IPS-18a (cell line): ENCODE results near the gene RGS3.

Experiments used
- H3K27ac ChIP-seq: one replicate; pipeline ENCODE4 v1.5.1; 2013; ENCODE audit warnings: low read length
- H3K27me3 ChIP-seq: one replicate; pipeline ENCODE4 v1.6.1; 2013; ENCODE audit warnings: mild to moderate bottlenecking, low read length; ENCODE audit not compliant: control insufficient read depth, insufficient read depth
- H3K36me3 ChIP-seq: one replicate; pipeline ENCODE4 v1.6.1; 2013; ENCODE audit warnings: low read depth, low read length; ENCODE audit not compliant: control insufficient read depth
- H3K4me1 ChIP-seq: one replicate; pipeline ENCODE4 v1.6.1; 2013; ENCODE audit warnings: low read depth, low read length; ENCODE audit not compliant: control insufficient read depth
- H3K4me3 ChIP-seq: one replicate; pipeline ENCODE4 v1.5.1; 2013; ENCODE audit warnings: low read length
- H3K9ac ChIP-seq: one replicate; pipeline ENCODE4 v1.6.1; 2013; ENCODE audit warnings: mild to moderate bottlenecking, low read length, moderate library complexity
- H3K9me3 ChIP-seq: one replicate; pipeline ENCODE4 v1.6.1; 2013; ENCODE audit warnings: low read depth, low read length; ENCODE audit not compliant: control insufficient read depth

Gene RGS3

DNA sequence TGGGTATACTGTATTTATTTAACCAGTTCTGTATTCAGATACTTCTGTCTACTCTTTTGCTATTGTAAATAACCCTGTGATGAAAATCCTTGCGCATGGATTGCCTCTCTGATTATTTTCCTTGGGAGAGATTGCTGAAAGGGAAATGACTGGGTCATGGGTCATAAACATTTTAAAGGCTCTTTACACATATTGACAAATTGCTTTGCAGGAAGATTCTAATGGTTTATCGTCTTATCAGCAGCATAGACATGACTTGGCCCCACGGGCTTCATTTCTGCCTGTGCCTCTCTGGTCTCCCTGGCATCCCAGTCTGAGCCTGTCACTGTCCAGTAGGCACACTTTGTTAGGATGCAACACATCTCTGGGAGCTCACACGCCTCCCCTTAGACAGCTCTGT, 52.3 kb downstream of the RGS3 start:
- H3K27ac ChIP-seq = no peak overlapping the region
- H3K4me3 ChIP-seq = no peak overlapping the region
- H3K27me3 ChIP-seq = no peaks in the 10 kb centered on the region
- no peaks in the 10 kb centered on the region for H3K36me3 ChIP-seq
- H3K4me1 ChIP-seq = no peaks in the 10 kb centered on the region
- H3K9me3 ChIP-seq = no peaks in the 10 kb centered on the region
- no peak overlapping the region for H3K9ac ChIP-seq

DNA sequence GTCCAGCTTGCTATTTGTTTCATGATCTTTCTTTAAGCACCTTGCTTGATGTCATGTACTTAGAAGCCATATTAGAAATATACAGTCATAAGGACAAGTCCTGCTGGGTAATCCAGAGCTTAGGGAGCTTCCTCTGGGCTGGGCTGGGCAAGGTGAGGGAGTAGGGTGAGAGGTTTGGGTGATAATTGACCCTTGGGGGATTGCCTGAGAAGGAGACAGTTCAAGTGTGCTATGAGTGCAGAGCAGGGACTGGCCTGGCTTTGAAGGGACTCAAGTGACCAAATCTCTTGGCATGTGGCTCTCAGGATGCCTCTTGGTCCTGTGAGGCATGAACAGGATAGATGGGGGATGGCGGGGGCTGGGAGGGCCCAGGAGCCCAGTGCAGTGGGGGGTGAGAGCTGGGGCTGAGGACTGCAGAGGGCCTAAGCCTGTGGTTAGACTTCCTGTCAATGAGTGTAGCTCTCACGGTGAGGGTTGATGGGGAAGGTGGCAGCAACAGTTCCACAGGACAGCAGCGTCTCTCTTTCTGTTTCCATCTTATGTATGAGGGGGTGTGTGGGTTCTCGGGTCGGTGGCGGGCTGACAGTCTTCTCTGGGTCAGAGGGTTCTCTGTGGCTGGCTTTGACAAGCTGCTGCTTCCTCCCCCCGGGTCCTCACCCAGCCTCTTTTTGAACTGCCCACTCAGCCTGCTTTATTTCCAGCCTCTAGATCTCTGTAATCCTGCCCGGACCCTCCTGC, 53.5 kb downstream of the RGS3 start:
- no peaks in the 10 kb centered on the region for H3K27me3 ChIP-seq
- no peak overlapping the region for H3K9ac ChIP-seq
- H3K4me1 ChIP-seq = no peaks in the 10 kb centered on the region
- no peak overlapping the region for H3K4me3 ChIP-seq
- H3K27ac ChIP-seq = no peak overlapping the region
- H3K36me3 ChIP-seq = no peaks in the 10 kb centered on the region
- no peaks in the 10 kb centered on the region for H3K9me3 ChIP-seq

DNA sequence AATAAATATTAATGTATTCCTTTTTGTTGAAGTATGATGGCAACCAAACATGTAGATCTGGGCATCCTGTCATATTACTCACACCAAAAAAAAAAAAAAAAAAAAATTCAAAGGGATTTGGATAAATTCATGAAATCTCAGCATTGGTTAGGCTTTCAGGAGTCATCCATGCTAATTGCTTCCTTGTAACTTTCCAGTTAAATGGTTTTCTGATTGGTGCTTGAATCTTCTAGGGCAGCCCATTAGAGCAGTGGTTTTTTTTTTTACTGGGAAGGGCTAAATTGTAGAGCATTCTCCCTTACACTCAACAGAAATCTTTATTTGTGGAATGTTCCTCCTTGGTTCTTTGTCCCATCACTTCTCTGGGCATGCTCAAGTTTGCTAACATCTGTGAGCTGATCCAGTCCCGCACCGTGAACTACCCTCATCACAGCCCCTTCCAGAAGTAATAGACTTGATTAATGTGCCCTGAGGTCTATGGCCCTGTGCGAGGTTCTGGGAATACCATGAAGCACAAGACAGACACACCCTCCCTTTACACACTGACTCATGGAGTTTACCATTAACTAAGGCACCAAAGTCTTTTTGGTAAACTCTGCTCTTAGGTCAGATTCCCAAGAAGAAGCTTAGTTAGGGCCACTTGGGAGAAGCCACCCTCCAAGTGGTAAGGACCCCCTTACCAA, 56.0 kb downstream of the RGS3 start:
- H3K9me3 ChIP-seq = no peaks in the 10 kb centered on the region
- no peak overlapping the region for H3K4me3 ChIP-seq
- H3K27me3 ChIP-seq = no peaks in the 10 kb centered on the region
- no peaks in the 10 kb centered on the region for H3K36me3 ChIP-seq
- no peaks in the 10 kb centered on the region for H3K4me1 ChIP-seq
- no peak overlapping the region for H3K27ac ChIP-seq
- no peak overlapping the region for H3K9ac ChIP-seq

DNA sequence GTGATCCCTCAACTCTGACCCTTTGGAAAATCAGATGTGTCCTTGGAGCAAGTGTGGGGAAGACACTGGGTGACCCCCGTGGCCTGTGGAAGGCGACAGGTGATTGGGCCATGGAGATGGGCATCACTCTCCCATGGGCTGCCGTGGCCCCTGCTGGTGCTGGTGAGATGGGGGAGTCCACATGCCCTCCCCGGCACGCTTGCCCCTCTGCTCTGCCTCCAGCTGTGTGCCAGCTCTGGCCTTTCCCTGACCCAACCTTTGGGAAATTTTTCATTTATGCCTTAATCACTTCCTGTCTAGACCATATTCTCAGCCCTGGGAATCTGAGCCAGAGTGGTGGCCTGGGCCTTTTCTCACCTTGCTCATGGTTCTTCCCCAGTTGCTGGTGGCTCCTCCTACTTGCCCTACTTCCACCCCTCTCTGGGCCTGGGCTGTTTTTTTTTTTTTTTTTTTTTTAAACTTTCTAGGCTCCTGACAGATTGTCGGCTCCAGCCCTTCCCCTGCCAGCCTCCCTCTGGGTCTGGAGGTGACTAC, 56.6 kb downstream of the RGS3 start:
- H3K36me3 ChIP-seq = no peaks in the 10 kb centered on the region
- no peaks in the 10 kb centered on the region for H3K9me3 ChIP-seq
- no peaks in the 10 kb centered on the region for H3K27me3 ChIP-seq
- no peaks in the 10 kb centered on the region for H3K4me1 ChIP-seq
- no peak overlapping the region for H3K9ac ChIP-seq
- no peak overlapping the region for H3K4me3 ChIP-seq
- H3K27ac ChIP-seq = no peak overlapping the region

DNA sequence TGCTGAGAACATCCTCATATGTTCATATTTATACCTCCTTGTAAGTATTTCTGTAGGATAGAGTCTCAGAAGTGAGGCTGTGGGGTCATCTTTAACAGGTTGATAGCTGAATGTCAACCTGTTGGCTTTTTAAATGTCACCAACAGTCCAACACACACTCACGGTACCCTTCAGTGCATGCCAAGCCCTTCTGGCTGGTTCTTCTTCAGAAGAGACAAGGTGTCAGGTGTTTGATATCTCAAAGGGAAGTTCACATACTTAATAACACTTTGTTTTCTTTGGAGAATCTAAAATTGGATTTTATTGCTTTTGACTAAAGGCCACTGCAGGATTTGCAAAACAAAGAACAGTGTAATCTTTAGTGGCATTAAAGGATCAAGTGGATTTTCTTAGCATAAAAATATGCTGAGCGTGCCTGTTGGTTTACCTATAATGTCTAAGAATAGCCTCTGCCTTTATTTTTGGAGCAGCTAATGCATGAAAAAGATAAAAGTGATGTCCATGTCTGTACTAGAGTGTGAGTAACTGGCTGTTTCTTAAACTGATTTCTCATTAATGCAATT, 58.2 kb downstream of the RGS3 start:
- no peaks in the 10 kb centered on the region for H3K4me1 ChIP-seq

DNA sequence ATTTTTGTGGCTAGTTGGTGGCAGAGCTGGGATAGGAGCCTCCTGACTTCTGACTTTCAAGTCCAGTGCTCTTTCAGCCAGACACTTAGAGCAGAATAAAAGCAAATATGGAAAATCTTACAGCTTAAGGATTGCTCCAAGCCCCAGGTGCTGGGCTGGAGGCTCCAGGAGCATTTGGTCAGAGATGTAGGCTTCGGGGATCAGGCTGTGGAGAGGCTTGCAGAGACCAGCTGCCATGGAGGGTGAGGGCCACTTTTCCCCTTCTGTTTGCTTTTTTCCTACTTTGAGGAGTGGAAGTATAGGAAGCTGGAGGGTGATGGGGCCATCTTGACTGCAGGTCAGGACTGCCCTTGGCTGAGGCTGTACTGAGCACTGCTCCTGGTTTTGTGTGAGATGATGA, 58.9 kb downstream of the RGS3 start:
- Histone ChIP-seq H3K4me1 (no peaks in the 10 kb centered on the region), H3K9ac (no peak overlapping the region), H3K27ac (no peak overlapping the region), H3K36me3 (no peaks in the 10 kb centered on the region), H3K27me3 (no peaks in the 10 kb centered on the region), H3K9me3 (no peaks in the 10 kb centered on the region), H3K4me3 (no peak overlapping the region)

More for the DNA sequence above, 58.2 kb downstream of the RGS3 start:
- no peak overlapping the region for H3K27ac ChIP-seq
- no peaks in the 10 kb centered on the region for H3K27me3 ChIP-seq
- no peak overlapping the region for H3K4me3 ChIP-seq
- no peaks in the 10 kb centered on the region for H3K36me3 ChIP-seq
- H3K9me3 ChIP-seq = no peaks in the 10 kb centered on the region
- no peak overlapping the region for H3K9ac ChIP-seq

DNA sequence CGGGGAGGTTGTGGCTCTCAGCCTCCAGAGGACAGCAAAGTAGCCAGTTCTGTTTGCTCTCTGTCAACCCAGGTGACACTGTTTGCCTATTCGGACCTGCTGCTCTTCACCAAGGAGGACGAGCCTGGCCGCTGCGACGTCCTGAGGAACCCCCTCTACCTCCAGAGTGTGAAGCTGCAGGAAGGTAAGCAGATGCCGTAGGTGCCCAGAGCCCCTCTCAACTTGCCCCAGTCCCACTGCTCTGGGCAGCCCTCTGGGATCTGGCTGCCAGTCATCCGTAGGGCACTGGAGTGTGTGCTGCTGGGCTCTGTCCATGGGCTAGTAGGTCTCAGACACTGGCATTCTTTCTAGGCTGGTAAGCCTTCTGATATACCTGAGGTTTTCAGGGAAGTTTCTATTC, 59.3 kb downstream of the RGS3 start:
- H3K4me1 ChIP-seq = no peaks in the 10 kb centered on the region
- H3K27ac ChIP-seq = no peak overlapping the region
- no peak overlapping the region for H3K9ac ChIP-seq
- H3K36me3 ChIP-seq = no peaks in the 10 kb centered on the region
- H3K4me3 ChIP-seq = no peak overlapping the region
- H3K27me3 ChIP-seq = no peaks in the 10 kb centered on the region
- H3K9me3 ChIP-seq = no peaks in the 10 kb centered on the region

DNA sequence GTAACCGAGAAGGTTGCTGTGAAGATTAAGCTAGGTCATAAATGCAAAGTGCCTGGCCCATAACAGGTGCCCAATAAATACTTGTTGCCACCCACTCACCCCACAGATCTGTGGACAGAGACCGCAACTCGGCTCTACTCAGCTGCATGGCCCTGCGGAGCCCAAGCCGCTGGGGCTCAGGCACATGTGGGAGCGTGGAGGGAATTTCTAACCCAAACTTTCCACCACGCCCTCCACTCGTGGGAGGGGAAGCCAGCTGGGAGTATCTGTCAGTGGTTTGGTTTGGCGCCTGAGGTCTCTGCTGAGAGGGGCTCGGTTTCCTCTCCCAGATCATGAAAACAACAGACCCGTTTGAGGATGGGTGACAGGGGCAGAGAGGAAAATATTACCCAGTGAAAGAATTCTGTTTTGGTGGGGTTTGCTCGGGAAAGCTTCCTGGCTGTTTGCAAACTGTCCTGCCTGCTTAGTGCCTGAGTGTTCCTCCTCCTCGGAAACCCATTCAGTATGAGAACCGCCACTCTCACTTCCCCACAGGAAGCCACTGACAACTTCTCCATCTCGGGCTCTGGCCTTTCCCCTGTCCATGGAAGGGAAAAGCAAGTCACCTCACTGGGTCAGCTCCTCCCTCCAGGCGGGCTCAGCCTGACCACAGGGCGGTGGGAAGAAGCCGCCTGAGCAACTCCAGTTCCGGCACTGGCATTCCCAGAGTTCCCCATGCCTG, 60.1 kb downstream of the RGS3 start:
- Histone ChIP-seq H3K27ac (no peak overlapping the region), H3K36me3 (no peaks in the 10 kb centered on the region), H3K9me3 (no peaks in the 10 kb centered on the region), H3K4me3 (no peak overlapping the region), H3K4me1 (no peaks in the 10 kb centered on the region), H3K27me3 (no peaks in the 10 kb centered on the region), H3K9ac (no peak overlapping the region)

DNA sequence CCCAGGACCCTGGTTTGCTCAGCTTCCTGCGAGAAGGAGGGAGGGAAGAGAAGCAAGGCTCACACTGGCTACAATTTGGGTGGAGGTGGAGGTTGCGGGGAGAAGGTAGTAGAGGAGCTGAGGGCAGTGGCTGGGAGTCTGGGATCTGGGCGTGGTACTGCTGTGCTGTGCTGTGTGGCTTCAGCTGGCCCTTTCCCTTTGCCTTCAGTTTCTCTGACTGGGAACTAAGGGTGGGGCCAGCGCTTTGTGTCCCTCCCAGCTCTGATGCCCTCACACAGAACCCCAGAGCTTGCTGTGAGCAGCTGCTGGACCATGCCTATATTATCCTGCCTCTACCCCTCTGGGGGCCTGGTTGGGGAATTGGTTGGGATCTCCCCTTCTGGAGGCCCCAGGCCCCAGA, 60.9 kb downstream of the RGS3 start:
- Histone ChIP-seq H3K4me3 (no peak overlapping the region), H3K27ac (no peak overlapping the region), H3K27me3 (no peaks in the 10 kb centered on the region), H3K9ac (no peak overlapping the region), H3K4me1 (no peaks in the 10 kb centered on the region), H3K36me3 (no peaks in the 10 kb centered on the region), H3K9me3 (no peaks in the 10 kb centered on the region)

DNA sequence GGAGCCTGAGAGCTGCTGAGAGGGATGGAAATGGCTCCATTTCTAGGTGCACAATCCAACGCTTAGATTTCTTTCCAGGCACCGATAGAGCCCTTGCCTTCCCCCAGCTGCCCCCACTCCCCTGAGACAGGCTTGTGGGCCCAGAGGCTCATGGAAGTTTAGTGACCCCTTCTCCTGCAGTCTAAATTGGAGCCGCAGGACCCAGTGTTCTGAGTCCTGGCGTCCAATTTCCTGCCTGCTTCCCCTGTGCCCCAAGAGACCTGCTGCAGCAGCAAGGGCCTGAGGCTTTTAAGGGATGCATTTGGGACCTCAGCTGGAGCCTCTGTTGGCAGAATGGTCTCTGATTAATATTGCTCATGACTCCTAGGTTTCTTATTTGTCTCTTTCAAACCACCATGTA, 61.7 kb downstream of the RGS3 start:
- no peak overlapping the region for H3K9ac ChIP-seq
- H3K36me3 ChIP-seq = no peaks in the 10 kb centered on the region
- no peaks in the 10 kb centered on the region for H3K27me3 ChIP-seq
- H3K9me3 ChIP-seq = no peaks in the 10 kb centered on the region
- no peak overlapping the region for H3K27ac ChIP-seq
- no peaks in the 10 kb centered on the region for H3K4me1 ChIP-seq
- H3K4me3 ChIP-seq = no peak overlapping the region

DNA sequence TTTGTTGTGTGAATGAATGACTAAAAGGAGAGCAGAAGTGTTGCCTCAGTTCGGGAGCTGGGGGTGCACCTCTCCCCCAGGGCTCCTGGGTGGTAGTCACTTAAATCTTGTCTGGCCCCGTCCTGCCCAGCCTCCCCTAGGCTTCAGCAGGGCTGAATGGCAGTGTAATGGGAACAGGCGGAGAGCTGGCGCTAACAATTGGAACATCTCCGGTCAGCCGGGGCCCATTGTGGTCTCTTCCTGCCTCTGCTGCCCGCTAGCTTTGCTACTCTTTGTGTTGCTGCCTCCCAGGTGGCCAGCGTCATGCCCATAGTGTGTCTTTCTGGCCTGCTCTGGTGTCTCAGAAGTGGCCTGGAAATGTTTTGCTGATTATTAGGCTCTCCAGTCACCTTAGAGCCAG, 62.3 kb downstream of the RGS3 start:
- H3K9me3 ChIP-seq = no peaks in the 10 kb centered on the region
- no peak overlapping the region for H3K27ac ChIP-seq
- no peak overlapping the region for H3K9ac ChIP-seq
- no peak overlapping the region for H3K4me3 ChIP-seq
- no peaks in the 10 kb centered on the region for H3K27me3 ChIP-seq
- no peaks in the 10 kb centered on the region for H3K36me3 ChIP-seq
- no peaks in the 10 kb centered on the region for H3K4me1 ChIP-seq
